Neural cell (in vitro differentiated cells): ENCODE results near the gene DLK1. TPM values are rescaled to one million over a fixed set of nuclear protein-coding genes. Genes with fewer than 3 reads are reported as not detected.

Source experiments
- H2AFZ ChIP-seq: fragments of 200-600, 300-800 bp; sonication (generic), shearing (Covaris generic); 2 replicates; pipeline ENCODE4 v1.6.0; 2014; ENCODE audit warnings: low read depth, mild to moderate bottlenecking, antibody characterized with exemption, low read length, moderate library complexity
- H3F3A ChIP-seq: fragments of 200-600 bp; shearing (Covaris generic); 2 replicates; pipeline ENCODE4 v1.6.1; 2016; ENCODE audit warnings: mild to moderate bottlenecking, moderate library complexity, mixed read lengths, antibody characterized with exemption, low read length; ENCODE audit not compliant: insufficient read depth, poor library complexity, severe bottlenecking
- H3K27ac ChIP-seq: fragments of 200-600, 300-800 bp; sonication (generic), shearing (Covaris generic); 2 replicates; pipeline ENCODE4 v1.5.1; 2014; ENCODE audit warnings: mild to moderate bottlenecking, low read length, moderate library complexity
- H3K27me3 ChIP-seq: fragments of 300-800, 200-600 bp; sonication (generic), shearing (Covaris generic); 2 replicates; pipeline ENCODE4 v1.6.0; 2014; ENCODE audit warnings: mild to moderate bottlenecking, low read depth, low read length, moderate library complexity; ENCODE audit not compliant: insufficient read depth
- H3K36me3 ChIP-seq: fragments of 300-800, 200-600 bp; sonication (generic), shearing (Covaris generic); 2 replicates; pipeline ENCODE4 v1.5.1; 2014; ENCODE audit warnings: mild to moderate bottlenecking, antibody characterized with exemption, low read length, moderate library complexity; ENCODE audit not compliant: insufficient read depth
- H3K4me2 ChIP-seq: fragments of 300-800, 200-600 bp; sonication (generic), shearing (Covaris generic); 2 replicates; pipeline ENCODE4 v1.6.0; 2014; ENCODE audit warnings: mild to moderate bottlenecking, low read length
- H3K4me3 ChIP-seq: fragments of 300-800, 200-600 bp; sonication (generic), shearing (Covaris generic); 2 replicates; pipeline ENCODE4 v1.5.1; 2014; ENCODE audit warnings: mild to moderate bottlenecking, low read length, moderate library complexity
- H3K79me2 ChIP-seq: fragments of 200-600 bp; shearing (Covaris generic); replicated peaks from 2 replicates; pipeline ENCODE4 v1.6.0; 2014; ENCODE audit warnings: mild to moderate bottlenecking, low read length, moderate library complexity; ENCODE audit not compliant: insufficient read depth
- H3K9ac ChIP-seq: fragments of 300-800, 200-600 bp; sonication (generic), shearing (Covaris generic); 2 replicates; pipeline ENCODE4 v1.6.1; 2016; ENCODE audit warnings: mild to moderate bottlenecking, low read length, mixed read lengths
- H3K9me2 ChIP-seq: fragments of 200-600 bp; shearing (Covaris generic); 2 replicates; pipeline ENCODE4 v1.6.1; 2016; ENCODE audit warnings: mild to moderate bottlenecking, low read length, mixed read lengths; ENCODE audit not compliant: insufficient read depth
- H3K9me3 ChIP-seq: fragments of 200-600, 300-800 bp; sonication (generic), shearing (Covaris generic); 2 replicates; pipeline ENCODE4 v1.6.1; 2016; ENCODE audit warnings: mild to moderate bottlenecking, mixed run types, low read length, moderate library complexity, mixed read lengths
- H4K20me1 ChIP-seq: fragments of 200-600 bp; shearing (Covaris generic); 2 replicates; pipeline ENCODE4 v1.6.1; 2016; ENCODE audit warnings: mild to moderate bottlenecking, mixed run types; ENCODE audit not compliant: insufficient read depth
- CTCF ChIP-seq: fragments of 450-650 bp; IDR thresholded peaks from 2 replicates; pipeline ENCODE4 v1.5.1; 2014; ENCODE audit warnings: antibody characterized with exemption, mild to moderate bottlenecking, moderate library complexity; ENCODE audit not compliant: poor library complexity, severe bottlenecking
- EP300 ChIP-seq: fragments of 450-650 bp; conservative IDR thresholded peaks from 2 replicates; pipeline ENCODE4 v1.6.1; 2014; ENCODE audit warnings: antibody characterized with exemption, mild to moderate bottlenecking, moderate library complexity; ENCODE audit not compliant: poor library complexity, severe bottlenecking
- EZH2 ChIP-seq: fragments of 200-600, 300-800 bp; shearing (Covaris generic), sonication (generic); IDR thresholded peaks from 2 replicates; pipeline ENCODE4 v1.6.1; 2014; ENCODE audit warnings: antibody characterized with exemption, low read length, borderline replicate concordance, mild to moderate bottlenecking; ENCODE audit not compliant: insufficient read depth, poor library complexity, severe bottlenecking
- MXI1 ChIP-seq: fragments of 450-650 bp; conservative IDR thresholded peaks from 2 replicates; pipeline ENCODE4 v1.6.1; 2014; ENCODE audit warnings: antibody characterized with exemption, mild to moderate bottlenecking; ENCODE audit not compliant: poor library complexity, severe bottlenecking
- POLR2AphosphoS5 ChIP-seq: IDR thresholded peaks from 2 replicates; pipeline ENCODE4 v1.6.1; 2012
- RAD21 ChIP-seq: fragments of 450-650 bp; conservative IDR thresholded peaks from 2 replicates; pipeline ENCODE4 v1.6.1; 2014; ENCODE audit warnings: antibody characterized with exemption, mild to moderate bottlenecking, moderate library complexity
- REST ChIP-seq: IDR thresholded peaks from 2 replicates; pipeline ENCODE4 v1.6.1; 2012; ENCODE audit warnings: borderline replicate concordance
- SMC3 ChIP-seq: fragments of 450-650 bp; conservative IDR thresholded peaks from 2 replicates; pipeline ENCODE4 v1.6.1; 2014; ENCODE audit warnings: antibody characterized with exemption, mild to moderate bottlenecking, moderate library complexity; ENCODE audit not compliant: poor library complexity
- TAF1 ChIP-seq: IDR thresholded peaks from 2 replicates; pipeline ENCODE4 v1.6.1; 2012; ENCODE audit warnings: low read depth
- polyA plus RNA-seq: library from polyadenylated mRNA; depleted of rRNA; stranded (reverse); fragments of >200 nt; gene quantifications from 2 replicates; pipeline ENCODE4 v1.2.3, GENCODE V29; 2014

The DLK1 gene
- polyA plus RNA-seq, 1 donor from 2014 or later, result 6.8 TPM

- Histone ChIP-seq H3K79me2 (no peaks in the 10 kb centered on the region), H3K36me3 (no peaks in the 10 kb centered on the region), H3K27me3 (no peaks in the 10 kb centered on the region), H3K9me3 (no peaks in the 10 kb centered on the region), H3K4me3 (no peak overlapping the region), H3K9me2 (no peaks in the 10 kb centered on the region), H2AFZ (no peak overlapping the region), H3K4me2 (no peak overlapping the region), H3K9ac (no peak overlapping the region), H3F3A (no peaks in the 10 kb centered on the region), H4K20me1 (no peaks in the 10 kb centered on the region), H3K27ac (no peak overlapping the region)
- TF ChIP-seq CTCF, result no peak
- no peak for TF ChIP-seq EP300
- TF ChIP-seq RAD21, result no peak
- TF ChIP-seq SMC3, result no peak
- no peak for TF ChIP-seq MXI1
- TF ChIP-seq POLR2AphosphoS5, result no peak
- TF ChIP-seq REST, result no peak
- TF ChIP-seq TAF1, result no peak
- no peak for TF ChIP-seq EZH2
Measured at GRCh38 chr14:100694579-100695422, 31.9 kb upstream of the DLK1 start.

- Histone ChIP-seq H3K27me3 (no peaks in the 10 kb centered on the region), H3K27ac (no peak overlapping the region), H3K9me3 (no peaks in the 10 kb centered on the region), H3K36me3 (no peaks in the 10 kb centered on the region), H3K4me3 (no peak overlapping the region), H3F3A (no peaks in the 10 kb centered on the region), H2AFZ (no peak overlapping the region), H3K9me2 (no peaks in the 10 kb centered on the region), H4K20me1 (no peaks in the 10 kb centered on the region), H3K79me2 (no peaks in the 10 kb centered on the region), H3K4me2 (no peak overlapping the region), H3K9ac (no peak overlapping the region)
- TF ChIP-seq EP300 (no peak), POLR2AphosphoS5 (no peak), EZH2 (no peak), RAD21 (no peak), SMC3 (no peak), REST (no peak), CTCF (no peak), MXI1 (no peak), TAF1 (no peak)
Measured at GRCh38 chr14:100695423-100695738, 31.3 kb upstream of the DLK1 start.
